GM19455 (cell line): ENCODE measurements around the gene ABCC3.
"Not testable (repeated sequence)": the region's sequence is repeated elsewhere in the genome, so short reads cannot be mapped to it uniquely, and the experiment has no call there.

Source experiments
- ATAC-seq: cut with Tn5 transposase; IDR thresholded peaks from one replicate; pipeline ENCODE4 v1.9.1; 2021; ENCODE audit not compliant: unreplicated experiment

ABCC3 gene

GRCh38 chr17:50665838-50666237, 31.2 kb downstream of the ABCC3 start:
- ATAC-seq: no peak

- ATAC-seq: no peak
These were observed 31.6 kb downstream of the ABCC3 start for GRCh38 chr17:50666316-50666715.

GRCh38 chr17:50667259-50668024, 32.8 kb downstream of the ABCC3 start:
- ATAC-seq: no peak

- no peak for ATAC-seq
These were observed 33.5 kb downstream of the ABCC3 start for GRCh38 chr17:50668025-50668837.

- ATAC-seq: no peak
These were observed 34.3 kb downstream of the ABCC3 start for GRCh38 chr17:50668838-50669581.

- ATAC-seq: no peak
These were observed 37.4 kb downstream of the ABCC3 start for GRCh38 chr17:50672071-50672470.

GRCh38 chr17:50672831-50673551, 38.3 kb downstream of the ABCC3 start:
- ATAC-seq: no peak

GRCh38 chr17:50675190-50675589, 40.5 kb downstream of the ABCC3 start:
- ATAC-seq: no peak

GRCh38 chr17:50675627-50676026, 40.9 kb downstream of the ABCC3 start:
- no peak for ATAC-seq

- no peak for ATAC-seq
These were observed 41.6 kb downstream of the ABCC3 start for GRCh38 chr17:50676065-50676975.

GRCh38 chr17:50677851-50678375, 43.2 kb downstream of the ABCC3 start:
- no peak for ATAC-seq

GRCh38 chr17:50679008-50679544, 44.4 kb downstream of the ABCC3 start:
- no peak for ATAC-seq

- ATAC-seq: no peak
These were observed 45.4 kb downstream of the ABCC3 start for GRCh38 chr17:50680126-50680525.

- ATAC-seq: not testable (repeated sequence)
These were observed 46.0 kb downstream of the ABCC3 start for GRCh38 chr17:50680543-50681262.

GRCh38 chr17:50681263-50682200, 46.9 kb downstream of the ABCC3 start:
- ATAC-seq: no peak

- ATAC-seq: no peak
These were observed 47.8 kb downstream of the ABCC3 start for GRCh38 chr17:50682441-50682840.

- no peak for ATAC-seq
These were observed 48.3 kb downstream of the ABCC3 start for GRCh38 chr17:50682938-50683337.
